HepG2 (cell line): ENCODE results near the gene EI24. TPM values are rescaled to one million over a fixed set of nuclear protein-coding genes. Genes with fewer than 3 reads are reported as not detected.

Source experiments
- ATM ChIP-seq: fragments of 450-650 bp; IDR thresholded peaks from 2 replicates; pipeline ENCODE4 v1.7.1; 2017; ENCODE audit warnings: mild to moderate bottlenecking, borderline replicate concordance
- CEBPB ChIP-seq: IDR thresholded peaks from 2 replicates; pipeline ENCODE4 v1.6.1; 2011; ENCODE audit warnings: low read depth, low read length, improper control_type of control experiment, borderline replicate concordance
- DDIT3 ChIP-seq: sonication (generic); formaldehyde crosslinking; IDR thresholded peaks from 2 replicates; pipeline ENCODE4 v1.4.0; 2020; ENCODE audit warnings: mild to moderate bottlenecking, missing genetic modification reagents
- EEA1 ChIP-seq: sonication (generic); formaldehyde crosslinking; IDR thresholded peaks from 2 replicates; pipeline ENCODE4 v1.5.1; 2020; ENCODE audit warnings: mild to moderate bottlenecking, missing genetic modification reagents, borderline replicate concordance
- ETV6 ChIP-seq: sonication (generic); formaldehyde crosslinking; conservative IDR thresholded peaks from 2 replicates; pipeline ENCODE4 v1.4.0; 2020; ENCODE audit warnings: missing genetic modification reagents
- FOXA3 ChIP-seq: IDR thresholded peaks from 2 replicates; pipeline ENCODE4 v1.6.1; 2016; ENCODE audit warnings: missing genetic modification reagents, missing compliant biosample characterization
- HMGA1 ChIP-seq: sonication (generic); formaldehyde crosslinking; conservative IDR thresholded peaks from 2 replicates; pipeline ENCODE4 v1.4.0; 2020; ENCODE audit warnings: missing genetic modification reagents
- KDM3A ChIP-seq: IDR thresholded peaks from 2 replicates; pipeline ENCODE4 v1.6.1; 2018; ENCODE audit warnings: low read depth, missing compliant biosample characterization
- MEIS2 ChIP-seq: sonication (generic); formaldehyde crosslinking; IDR thresholded peaks from 2 replicates; pipeline ENCODE4 v1.9.0; 2021; ENCODE audit warnings: mild to moderate bottlenecking, missing genetic modification reagents
- MIER3 ChIP-seq: IDR thresholded peaks from 2 replicates; pipeline ENCODE4 v1.6.1; 2016; ENCODE audit warnings: missing compliant biosample characterization, borderline replicate concordance
- PITX1 ChIP-seq: sonication (generic); formaldehyde crosslinking; IDR thresholded peaks from 2 replicates; pipeline ENCODE4 v1.5.1; 2020; ENCODE audit warnings: mild to moderate bottlenecking, missing genetic modification reagents
- POLR2A ChIP-seq, 2 experiments: IDR thresholded peaks; 2 replicates each; pipeline ENCODE4 v1.6.1; 2011; ENCODE audit warnings: low read depth in 2 of 2, low read length in 2 of 2, mild to moderate bottlenecking in 1 of 2, moderate library complexity in 1 of 2; ENCODE audit not compliant: insufficient read depth in 1 of 2
- RBAK ChIP-seq: sonication (generic); formaldehyde crosslinking; IDR thresholded peaks from 2 replicates; pipeline ENCODE4 v1.5.1; 2020; ENCODE audit warnings: mild to moderate bottlenecking, missing genetic modification reagents
- TEAD2 ChIP-seq: sonication (generic); formaldehyde crosslinking; IDR thresholded peaks from 2 replicates; pipeline ENCODE4 v1.9.0; 2021; ENCODE audit warnings: missing genetic modification reagents
- TFE3 ChIP-seq: IDR thresholded peaks from 2 replicates; pipeline ENCODE4 v1.6.1; 2016
- ZBTB25 ChIP-seq: IDR thresholded peaks from 2 replicates; pipeline ENCODE4 v1.6.1; 2018; ENCODE audit warnings: missing genetic modification reagents
- ZNF30 ChIP-seq: sonication (generic); formaldehyde crosslinking; IDR thresholded peaks from 2 replicates; pipeline ENCODE4 v1.5.0; 2020; ENCODE audit warnings: mild to moderate bottlenecking, missing genetic modification reagents
- ZNF318 ChIP-seq: sonication (generic); formaldehyde crosslinking; IDR thresholded peaks from 2 replicates; pipeline ENCODE4 v1.4.0; 2020; ENCODE audit warnings: mild to moderate bottlenecking, missing genetic modification reagents
- ZNF34 ChIP-seq: sonication (generic); formaldehyde crosslinking; IDR thresholded peaks from 2 replicates; pipeline ENCODE4 v1.4.0; 2020; ENCODE audit warnings: mild to moderate bottlenecking, missing genetic modification reagents, borderline replicate concordance
- polyA plus RNA-seq, 8 experiments: library from polyadenylated mRNA; depleted of rRNA in 3 of 8; stranded (reverse) in 7 of 8; unstranded in 1 of 8; fragments of >200 nt; fragmentation: Illumina TruSeq in 4 of 8; extraction: Trizol in 4 of 8; gene quantifications; 2 replicates each; pipeline versions ENCODE4 v1.2.1 to v1.2.3, GENCODE V29; 2011 to 2016; ENCODE audit warnings: low read depth in 4 of 8, missing spikeins in 1 of 8, mixed read lengths in 1 of 8; ENCODE audit not compliant: insufficient read depth in 1 of 8
- total RNA-seq, 5 experiments: library from RNA; depleted of rRNA; stranded (reverse); fragments of >200 nt; fragmentation: Illumina TruSeq; extraction: Trizol; gene quantifications; 2 replicates each; pipeline ENCODE4 v1.2.3, GENCODE V29; 2016; ENCODE audit warnings: low read depth in 1 of 5

EI24 gene
- total and polyA plus RNA-seq, 2 of the 13 experiments (the other 11 are each of a cell fraction or from before 2014, with no cell fraction given), result 84.7 to 126 TPM

- TF ChIP-seq ZNF318 (CRISPR knock-in tag) (no peak), POLR2A (IDR thresholded peaks at IDR 0.05; ENCODE audit: insufficient read depth in 1 of 2, low read depth in 2 of 2, low read length in 2 of 2) (peak; percentile 40 to 70; a peak in 3 of 4 replicates), MEIS2 (CRISPR knock-in tag) (no peak), MIER3 (CRISPR knock-in tag) (peak; percentile 14; the same call in 1 of the 2 replicates), TFE3 (peak; percentile 15), KDM3A (CRISPR knock-in tag) (no peak), HMGA1 (CRISPR knock-in tag) (no peak), CEBPB (no peak), ZBTB25 (CRISPR knock-in tag) (peak; percentile 58; the same call in 1 of the 2 replicates), ZNF34 (CRISPR knock-in tag) (peak; percentile 89; the same call in 1 of the 2 replicates), ATM (no peak), RBAK (CRISPR knock-in tag) (no peak), ZNF30 (0 out of 2 replicates have a peak, but pooled peaks have one; percentile 48), EEA1 (0 out of 2 replicates have a peak, but pooled peaks have one; percentile 53), PITX1 (CRISPR knock-in tag) (peak; percentile 33; the same call in 1 of the 2 replicates), FOXA3 (CRISPR knock-in tag) (no peak; the same call in 1 of the 2 replicates), ETV6 (CRISPR knock-in tag) (no peak), DDIT3 (CRISPR knock-in tag) (no peak), TEAD2 (no peak)
These were observed at the start of gene EI24 (continued) for GRCh38 chr11:125568970-125569914.
